Measurements from ENCODE around the gene UNC45B. TPM values are rescaled to one million over a fixed set of nuclear protein-coding genes. Genes with fewer than 3 reads are reported as not detected.

Gene UNC45B
- total RNA-seq, 1 experiment from 2014 or later, result not detected

DNA sequence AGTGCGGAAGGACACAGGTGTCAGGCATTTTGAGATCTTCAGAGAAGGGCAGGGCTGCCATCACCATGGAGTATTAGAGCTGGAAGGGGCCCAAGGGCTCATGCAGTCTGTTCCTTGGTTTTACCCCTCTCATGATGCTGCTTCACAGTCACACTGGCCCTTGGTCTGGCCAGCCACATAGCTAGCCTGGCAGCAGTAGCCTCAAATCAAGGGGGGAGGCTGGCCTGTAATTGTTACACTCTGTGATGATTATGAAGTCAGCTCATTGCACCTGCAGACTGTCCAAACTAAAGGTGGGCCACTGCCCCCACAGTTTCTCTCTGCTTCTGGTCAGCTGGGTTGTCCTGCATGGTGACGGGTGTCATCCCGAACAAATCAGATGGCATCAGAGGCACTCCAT, 26.3 kb upstream of the UNC45B start, which contains the start of gene FNDC8:
Gene FNDC8 (plus strand): TSS at position 301 of the 400 bp plus-strand sequence. CDS start 79 bp downstream, at position 380.
- Mint-ChIP-seq H3K9me3 (ENCODE audit: unreplicated experiment) (no peaks in the 10 kb centered on the region), H3K4me3 (ENCODE audit: unreplicated experiment) (no peak within 1 kb of the TSS), H3K27ac (ENCODE audit: unreplicated experiment) (no peak within 1 kb of the TSS), H3K27me3 (ENCODE audit: insufficient read depth, unreplicated experiment) (no peaks in the 10 kb centered on the region), H3K36me3 (ENCODE audit: insufficient read depth, unreplicated experiment) (peaks cover under 1% of the 10 kb centered on the region), H3K4me1 (ENCODE audit: low read depth, unreplicated experiment) (no peaks in the 10 kb centered on the region)
- ChIA-PET CTCF (no interaction called here), POLR2A (no interaction called here)
- 0 out of 2 replicates have a peak, but pooled peaks cover 1% of the 10 kb centered on the region for H3K36me3 ChIP-seq (ENCODE audit: control insufficient read depth, insufficient read depth, low read length)
- no peak within 1 kb of the TSS for H3K4me3 ChIP-seq (ENCODE audit: low read depth, low read length)
- no TSS peak for BruUV-seq (replicated peaks)
- H3K9me3 ChIP-seq, result no peaks in the 10 kb centered on the region
- no peaks in the 10 kb centered on the region for H3K27me3 ChIP-seq (replicated peaks; ENCODE audit: control insufficient read depth, insufficient read depth, low read length)
- intact Hi-C loops (cut with micrococcal nuclease; ENCODE audit: unreplicated experiment), result no loop called here
- TF ChIP-seq, protein P1, sequence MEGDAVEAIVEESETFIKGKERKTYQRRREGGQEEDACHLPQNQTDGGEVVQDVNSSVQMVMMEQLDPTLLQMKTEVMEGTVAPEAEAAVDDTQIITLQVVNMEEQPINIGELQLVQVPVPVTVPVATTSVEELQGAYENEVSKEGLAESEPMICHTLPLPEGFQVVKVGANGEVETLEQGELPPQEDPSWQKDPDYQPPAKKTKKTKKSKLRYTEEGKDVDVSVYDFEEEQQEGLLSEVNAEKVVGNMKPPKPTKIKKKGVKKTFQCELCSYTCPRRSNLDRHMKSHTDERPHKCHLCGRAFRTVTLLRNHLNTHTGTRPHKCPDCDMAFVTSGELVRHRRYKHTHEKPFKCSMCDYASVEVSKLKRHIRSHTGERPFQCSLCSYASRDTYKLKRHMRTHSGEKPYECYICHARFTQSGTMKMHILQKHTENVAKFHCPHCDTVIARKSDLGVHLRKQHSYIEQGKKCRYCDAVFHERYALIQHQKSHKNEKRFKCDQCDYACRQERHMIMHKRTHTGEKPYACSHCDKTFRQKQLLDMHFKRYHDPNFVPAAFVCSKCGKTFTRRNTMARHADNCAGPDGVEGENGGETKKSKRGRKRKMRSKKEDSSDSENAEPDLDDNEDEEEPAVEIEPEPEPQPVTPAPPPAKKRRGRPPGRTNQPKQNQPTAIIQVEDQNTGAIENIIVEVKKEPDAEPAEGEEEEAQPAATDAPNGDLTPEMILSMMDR (IDR thresholded peaks at IDR 0.05; ENCODE audit: insufficient read depth in 1 of 2, low read depth in 1 of 2, low read length in 1 of 2, severe bottlenecking in 1 of 2, unreplicated experiment in 1 of 2), result no peak
- peaks cover 5% of the 10 kb centered on the region for H3K4me1 ChIP-seq
- DNase-seq, result no peak

DNA sequence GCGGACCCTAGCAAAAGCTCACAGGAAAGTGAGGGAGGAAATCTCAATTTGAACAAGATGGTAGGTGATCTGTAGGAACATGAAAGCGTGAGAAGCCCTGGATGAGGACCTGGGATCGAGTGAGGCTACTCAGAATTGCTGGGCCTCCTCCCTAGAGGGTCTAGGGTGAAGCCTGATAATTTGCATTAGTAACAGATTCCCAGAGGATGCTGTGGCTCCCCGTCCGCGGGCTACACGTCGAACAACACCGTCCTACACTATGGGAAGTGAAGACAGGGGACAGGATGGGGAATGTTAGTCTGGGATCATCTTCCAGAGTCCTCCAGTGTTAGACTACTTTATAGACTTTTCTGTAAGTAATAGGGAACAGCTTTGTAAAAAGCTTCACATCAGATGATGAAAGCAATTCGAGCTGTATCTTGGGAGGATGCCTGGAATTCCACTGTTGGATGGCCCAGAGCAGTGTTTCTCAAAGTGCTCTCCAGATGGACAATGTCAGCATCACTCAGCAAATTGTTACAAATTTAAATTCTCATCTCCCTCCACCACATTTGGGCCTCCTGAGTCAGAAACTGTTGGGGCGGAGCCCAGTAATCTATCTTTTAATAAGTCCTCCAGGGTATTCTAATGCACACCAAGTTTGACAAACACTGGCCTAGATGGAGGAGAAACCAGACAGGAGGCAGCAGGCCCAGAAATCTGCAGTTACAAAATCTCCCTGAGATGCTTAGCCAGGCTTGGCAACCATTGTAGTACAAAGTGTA, 19.7 kb upstream of the UNC45B start:
- Mint-ChIP-seq H3K4me3 (ENCODE audit: unreplicated experiment) (no peak overlapping the region), H3K27ac (ENCODE audit: unreplicated experiment) (no peak overlapping the region), H3K36me3 (ENCODE audit: insufficient read depth, unreplicated experiment) (peaks cover 11% of the 10 kb centered on the region), H3K9me3 (ENCODE audit: unreplicated experiment) (no peaks in the 10 kb centered on the region), H3K27me3 (ENCODE audit: insufficient read depth, unreplicated experiment) (no peaks in the 10 kb centered on the region), H3K4me1 (ENCODE audit: low read depth, unreplicated experiment) (no peaks in the 10 kb centered on the region)
- H3K4me3 ChIP-seq (ENCODE audit: low read depth, low read length), result no peak overlapping the region
- DNase-seq, result no peak
- CTCF ChIA-PET, result interaction anchor here (0.6 kb wide), 1 partner anchor 11 kb away, joined by 3 read pairs; no protein-coding TSS in a partner anchor
- TF ChIP-seq, protein P1 (IDR thresholded peaks at IDR 0.05; ENCODE audit: insufficient read depth in 1 of 2, low read depth in 1 of 2, low read length in 1 of 2, severe bottlenecking in 1 of 2, unreplicated experiment in 1 of 2), result no peak
- H3K27me3 ChIP-seq (replicated peaks; ENCODE audit: control insufficient read depth, insufficient read depth, low read length), result no peaks in the 10 kb centered on the region
- intact Hi-C loops (cut with micrococcal nuclease; ENCODE audit: unreplicated experiment), result no loop called here
- H3K4me1 ChIP-seq, result no peaks in the 10 kb centered on the region
- POLR2A ChIA-PET, result no interaction called here
- H3K9me3 ChIP-seq, result no peaks in the 10 kb centered on the region
- BruUV-seq (replicated peaks), result no TSS peak
- peaks cover under 1% of the 10 kb centered on the region for H3K36me3 ChIP-seq (ENCODE audit: control insufficient read depth, insufficient read depth, low read length)

DNA sequence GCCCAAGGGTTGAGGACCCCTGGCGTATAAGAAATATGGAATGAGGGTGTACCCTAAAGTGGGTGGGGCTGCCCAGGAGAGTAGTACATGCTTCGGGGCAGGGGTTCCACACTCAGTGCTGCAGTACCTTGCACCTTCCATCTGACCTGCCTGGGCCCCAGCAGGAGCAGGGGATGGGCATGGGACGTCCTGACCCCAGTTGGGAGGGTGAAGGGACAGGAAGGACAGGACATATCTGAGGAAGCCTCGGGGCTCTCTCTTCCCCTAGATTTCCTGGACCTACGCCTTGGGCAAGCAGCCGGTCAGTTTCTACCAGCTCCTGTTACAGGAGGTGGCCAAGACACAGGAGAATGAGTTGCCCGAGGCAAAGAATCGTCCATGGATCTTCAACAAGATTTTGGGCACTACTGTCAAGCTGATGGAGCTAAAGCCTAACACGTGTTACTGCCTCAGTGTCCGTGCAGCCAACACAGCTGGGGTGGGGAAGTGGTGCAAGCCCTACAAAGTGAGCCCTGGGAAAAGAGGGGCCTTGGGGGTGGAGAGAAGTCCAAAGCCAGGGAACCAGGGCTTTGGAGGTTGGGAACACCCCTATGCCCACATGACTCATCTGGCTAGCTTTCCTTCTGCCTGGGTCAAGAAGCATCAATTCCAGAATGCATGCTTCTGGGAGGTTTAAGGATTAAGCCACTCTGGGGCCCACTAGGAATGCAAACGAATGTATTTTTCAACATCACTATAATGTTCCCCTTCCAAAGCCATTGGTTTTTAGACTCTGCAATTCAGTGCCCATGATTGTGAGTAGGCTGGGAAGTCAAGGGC, 18.3 kb upstream of the UNC45B start:
- DNase-seq, result no peak
- Mint-ChIP-seq H3K27ac (ENCODE audit: unreplicated experiment) (no peak overlapping the region), H3K27me3 (ENCODE audit: insufficient read depth, unreplicated experiment) (no peaks in the 10 kb centered on the region), H3K36me3 (ENCODE audit: insufficient read depth, unreplicated experiment) (peaks cover 26% of the 10 kb centered on the region), H3K9me3 (ENCODE audit: unreplicated experiment) (no peaks in the 10 kb centered on the region), H3K4me1 (ENCODE audit: low read depth, unreplicated experiment) (no peaks in the 10 kb centered on the region), H3K4me3 (ENCODE audit: unreplicated experiment) (no peak overlapping the region)
- no TSS peak for BruUV-seq (replicated peaks)
- intact Hi-C loops (cut with micrococcal nuclease; ENCODE audit: unreplicated experiment), result no loop called here
- TF ChIP-seq, protein P1 (IDR thresholded peaks at IDR 0.05; ENCODE audit: insufficient read depth in 1 of 2, low read depth in 1 of 2, low read length in 1 of 2, severe bottlenecking in 1 of 2, unreplicated experiment in 1 of 2), result no peak
- peaks cover 2% of the 10 kb centered on the region for H3K36me3 ChIP-seq (ENCODE audit: control insufficient read depth, insufficient read depth, low read length)
- H3K27me3 ChIP-seq (replicated peaks; ENCODE audit: control insufficient read depth, insufficient read depth, low read length), result no peaks in the 10 kb centered on the region
- POLR2A ChIA-PET, result interaction anchor here (0.6 kb wide), 2 partner anchors 14 to 263 kb away, joined by 3 to 4 read pairs; no protein-coding TSS in a partner anchor
- H3K9me3 ChIP-seq, result no peaks in the 10 kb centered on the region
- CTCF ChIA-PET, result interaction anchor here (1.0 to 1.1 kb wide), 2 partner anchors 9 to 10 kb away, joined by 3 to 4 read pairs; no protein-coding TSS in a partner anchor
- H3K4me1 ChIP-seq, result no peaks in the 10 kb centered on the region
- no peak overlapping the region for H3K4me3 ChIP-seq (ENCODE audit: low read depth, low read length)

Data from Caco-2 (cell line).